GM15510 (cell line): Measurements from ENCODE around the gene MAD2L1.

Experiments used
- POLR2A ChIP-seq: IDR thresholded peaks from 3 replicates; pipeline ENCODE4 v1.6.1; 2011; ENCODE audit warnings: borderline replicate concordance; ENCODE audit not compliant: insufficient read length; ENCODE audit errors: extremely low read depth

Gene MAD2L1

DNA sequence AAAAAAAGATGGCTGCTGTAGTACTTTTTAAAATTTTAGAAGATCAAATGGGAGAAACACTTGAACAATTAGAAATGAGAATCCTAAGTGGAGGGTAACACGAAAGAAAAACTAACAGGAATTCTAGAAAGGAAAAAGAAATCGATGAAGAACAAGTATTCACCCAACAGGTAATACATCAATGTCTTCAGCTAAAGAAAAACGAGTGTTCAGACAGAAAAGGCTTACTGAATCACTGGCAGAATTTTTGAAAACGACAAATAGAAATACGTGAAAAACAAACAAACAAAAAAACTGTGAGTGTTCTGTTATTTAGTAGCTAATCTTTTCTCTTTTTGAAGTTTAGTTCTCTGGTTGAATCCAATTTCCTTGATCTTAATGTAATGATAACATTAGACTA, 1.8 kb downstream of the MAD2L1 start:
- TF ChIP-seq POLR2A = no peak

DNA sequence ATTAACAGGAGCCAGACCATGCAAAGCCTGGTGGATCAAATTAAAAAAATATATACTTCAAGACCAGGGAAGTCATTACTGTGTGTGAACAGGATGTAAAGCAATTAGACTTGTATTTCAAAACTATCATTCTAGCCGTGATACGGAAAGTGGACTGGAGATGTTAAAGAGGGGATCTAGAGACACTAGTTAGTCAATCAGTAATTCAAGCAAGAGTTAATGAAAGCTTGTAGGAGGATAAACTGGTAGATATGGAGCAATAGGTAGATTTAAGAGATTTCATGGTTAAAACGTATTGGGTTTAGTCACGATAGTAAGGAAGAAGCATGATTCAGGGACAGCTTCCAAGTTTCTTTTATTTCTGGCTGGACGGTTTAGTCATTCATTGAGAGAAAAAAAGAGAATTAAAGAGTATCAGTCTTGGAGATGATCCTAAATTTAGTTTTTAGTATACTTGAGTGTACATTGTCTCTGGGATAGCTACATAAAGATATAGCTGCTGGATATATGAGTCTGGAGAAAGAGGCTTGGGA, 3.9 kb downstream of the MAD2L1 start:
- no peak for TF ChIP-seq POLR2A

DNA sequence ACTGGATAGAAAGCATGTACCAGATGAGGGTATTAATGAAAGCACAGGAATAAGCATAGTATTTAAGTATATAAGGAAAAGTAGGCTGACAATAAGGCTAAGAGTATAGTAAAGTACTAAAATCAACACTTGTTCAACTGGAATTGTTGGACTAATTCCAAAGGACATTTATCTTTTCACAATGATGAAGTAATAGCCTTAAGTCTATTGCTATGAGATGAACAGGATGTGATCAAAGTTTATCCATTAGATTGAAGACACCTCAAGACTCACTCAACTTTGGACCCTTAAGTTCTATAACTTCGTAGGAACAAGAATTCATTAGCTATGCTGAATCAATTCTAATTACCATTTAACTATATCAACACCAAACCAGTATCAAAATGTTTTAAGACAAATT, 7.6 kb downstream of the MAD2L1 start:
- no peak for TF ChIP-seq POLR2A

DNA sequence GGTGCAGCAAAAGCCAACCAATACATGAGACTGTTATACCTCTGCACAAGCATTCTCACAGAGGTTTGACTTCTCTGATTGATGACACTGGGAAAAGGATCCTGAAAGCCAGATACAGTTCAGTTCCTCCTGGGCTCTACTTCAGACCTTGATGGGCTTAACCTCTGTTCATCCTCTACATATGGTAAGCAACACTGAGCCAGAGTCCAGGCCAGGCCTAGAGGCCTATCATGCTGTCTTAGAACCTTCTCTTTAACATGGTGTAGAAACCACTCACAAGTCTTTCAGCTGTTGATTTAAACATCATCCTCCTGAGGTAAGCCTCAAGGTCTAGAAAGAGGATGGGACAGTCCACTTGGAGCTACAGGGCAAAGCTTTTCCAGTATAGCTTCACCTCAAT, 9.2 kb downstream of the MAD2L1 start:
- no peak for TF ChIP-seq POLR2A

DNA sequence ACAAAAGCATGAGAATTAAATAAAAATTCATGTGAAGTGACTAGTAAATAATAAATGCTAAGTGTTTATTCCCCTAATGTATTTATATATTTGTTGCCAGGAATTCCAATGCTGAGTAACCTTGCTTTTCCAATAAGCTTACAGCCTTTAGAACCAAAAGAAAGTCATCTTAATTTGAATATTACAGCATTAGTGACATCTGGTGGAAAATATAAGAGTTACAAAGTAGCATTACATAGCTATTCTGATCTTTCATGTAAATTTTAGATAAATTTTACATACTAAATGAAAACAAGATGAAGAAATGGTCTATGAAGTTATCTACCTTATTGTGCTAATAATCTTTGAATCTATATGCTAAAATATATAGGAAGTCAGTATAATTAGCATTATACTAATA, 10.4 kb downstream of the MAD2L1 start:
- no peak for TF ChIP-seq POLR2A

DNA sequence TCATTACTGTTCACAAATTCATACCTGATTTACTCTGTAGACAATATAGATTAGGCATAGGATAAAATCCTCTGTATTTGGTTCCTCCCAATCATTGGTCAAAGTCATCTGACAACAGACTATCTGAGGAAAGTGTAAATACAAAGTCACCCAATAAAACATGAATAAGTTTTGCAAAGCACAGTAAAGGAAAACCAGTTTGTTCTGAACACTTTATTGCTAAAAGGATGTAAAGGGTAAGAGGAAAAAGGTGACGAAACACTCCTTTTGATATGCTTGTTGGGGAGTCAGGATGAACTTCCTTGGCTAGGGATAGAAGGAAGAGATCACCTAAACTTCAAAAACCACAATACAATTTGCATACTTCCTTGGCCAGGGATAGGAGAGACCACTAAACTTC, 10.9 kb downstream of the MAD2L1 start:
- no peak for TF ChIP-seq POLR2A

- no peak for TF ChIP-seq POLR2A
These were observed 11.5 kb downstream of the MAD2L1 start for GRCh38 chr4:120055162-120055561.

- no peak for TF ChIP-seq POLR2A
These were observed 12.7 kb downstream of the MAD2L1 start for GRCh38 chr4:120053911-120054310.

DNA sequence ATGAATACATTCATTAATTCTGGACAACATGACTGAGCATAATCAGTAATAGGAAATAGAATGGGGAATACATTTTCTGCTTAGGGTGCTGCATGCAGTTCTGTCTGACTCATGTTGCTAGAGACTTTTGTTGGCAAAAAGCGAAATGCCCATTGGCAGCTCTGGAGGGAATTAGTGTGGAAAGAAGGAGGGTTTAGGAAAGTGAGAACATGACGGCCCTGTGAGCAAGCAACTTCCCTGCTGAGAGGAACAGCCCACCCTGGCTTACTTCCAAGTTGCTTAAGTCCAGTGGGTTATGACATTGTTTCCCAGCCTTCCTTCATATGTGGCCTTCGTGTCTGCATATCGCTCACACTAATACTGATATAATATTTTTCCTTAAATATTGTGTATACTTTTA, 13.8 kb downstream of the MAD2L1 start:
- TF ChIP-seq POLR2A = no peak

GRCh38 chr4:120051253-120051652, 15.4 kb downstream of the MAD2L1 start:
- no peak for TF ChIP-seq POLR2A

DNA sequence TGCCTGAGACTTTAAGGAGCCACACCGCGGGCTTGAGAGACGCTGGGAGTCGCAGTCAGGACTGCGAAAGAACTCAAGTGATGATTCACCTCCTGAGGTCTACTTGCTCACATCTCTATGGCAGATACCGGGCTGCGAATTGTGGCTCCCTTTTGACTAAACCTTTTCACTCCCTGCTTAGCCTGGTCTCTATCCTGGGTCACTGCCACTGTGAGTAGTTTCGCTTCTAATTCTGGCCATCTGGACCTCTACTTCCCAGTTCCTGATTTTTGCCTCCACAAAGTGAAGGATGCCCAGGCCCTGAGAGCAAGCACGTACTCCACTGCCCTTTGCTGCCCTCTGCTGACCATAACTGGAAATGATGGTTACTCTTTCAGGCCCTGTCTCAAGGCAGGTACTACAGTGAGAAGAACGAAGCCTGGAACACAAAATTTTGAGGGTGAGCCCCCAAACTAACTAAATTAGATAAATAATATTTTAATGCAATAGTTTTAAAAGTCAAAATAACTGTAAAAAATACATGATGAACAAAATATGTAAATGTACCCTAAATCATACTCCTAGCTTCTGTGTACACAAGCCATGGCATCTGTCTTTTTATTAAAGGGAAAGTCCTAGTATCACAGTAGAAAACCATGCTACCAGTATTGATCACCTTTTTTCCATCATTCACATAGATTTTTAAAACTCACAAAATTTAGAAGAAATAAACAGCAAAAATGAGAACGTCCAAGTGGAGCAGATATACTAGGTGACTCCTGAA, 16.7 kb downstream of the MAD2L1 start:
- no peak for TF ChIP-seq POLR2A

- TF ChIP-seq POLR2A = no peak
These were observed 22.8 kb downstream of the MAD2L1 start for GRCh38 chr4:120043828-120044227.

- TF ChIP-seq POLR2A = no peak
These were observed 29.2 kb downstream of the MAD2L1 start for GRCh38 chr4:120037411-120037810.

DNA sequence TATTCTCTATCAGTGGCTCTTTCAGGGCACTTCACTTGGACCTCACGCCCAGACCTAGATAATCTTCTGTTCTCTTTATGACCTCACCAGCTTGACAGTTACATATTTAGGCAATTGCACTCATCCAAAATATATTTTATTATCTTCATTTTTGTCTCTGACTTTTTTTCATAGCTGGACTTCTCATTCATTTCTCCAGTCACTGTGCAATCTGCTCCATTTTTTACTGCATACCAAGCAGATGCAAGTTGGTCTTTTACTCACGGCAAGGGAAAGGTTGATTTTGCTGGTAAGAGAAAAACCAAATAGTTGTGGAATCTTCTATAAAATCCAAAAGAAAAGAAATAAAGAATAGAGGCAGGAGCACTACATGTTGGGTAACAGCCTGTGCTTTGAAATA, 31.7 kb downstream of the MAD2L1 start:
- TF ChIP-seq POLR2A = no peak

GRCh38 chr4:120026853-120027252, 39.8 kb downstream of the MAD2L1 start:
- TF ChIP-seq POLR2A = no peak

- TF ChIP-seq POLR2A = no peak
These were observed 41.1 kb downstream of the MAD2L1 start for GRCh38 chr4:120025516-120025915.
